Spleen (tissue), 7 donors: Measurements from ENCODE around the gene MARK1.

ENCODE experiments used
- POLR2A ChIP-seq, 3 donors: fragments of 450-650 bp; IDR thresholded peaks; one replicate each; pipeline ENCODE4 v1.5.1; 2017; ENCODE audit warnings: antibody characterized with exemption in 3 of 3, mild to moderate bottlenecking in 1 of 3
- POLR2AphosphoS5 ChIP-seq, 3 donors: sonication (generic); formaldehyde crosslinking; IDR thresholded peaks; one replicate each; pipeline ENCODE4 v1.5.1; 2017; ENCODE audit warnings: antibody characterized with exemption in 3 of 3
- TF ChIP-seq, protein P1 (sequence below), 11 experiments: fragments of 200-600 bp in 7 of 11; fragments of 450-650 bp in 4 of 11; sonication (generic) in 4 of 11; IDR thresholded peaks in 8 of 11; conservative IDR thresholded peaks in 3 of 11; 1 replicate in 7 of 11; 2 replicates in 4 of 11; pipeline versions ENCODE4 v1.4.0 to v1.8.0; 2016 to 2021; ENCODE audit warnings: antibody characterized with exemption in 11 of 11, inconsistent platforms in 4 of 11, mild to moderate bottlenecking in 1 of 11
- donor health status: DM: no; HTN: no; CAD: no; lungs with moderate emphysema.
- donor health status: DM: no; HTN: no; CAD: no.
- donor health status: DM: no; HTN: no; CAD: no.

DNA sequence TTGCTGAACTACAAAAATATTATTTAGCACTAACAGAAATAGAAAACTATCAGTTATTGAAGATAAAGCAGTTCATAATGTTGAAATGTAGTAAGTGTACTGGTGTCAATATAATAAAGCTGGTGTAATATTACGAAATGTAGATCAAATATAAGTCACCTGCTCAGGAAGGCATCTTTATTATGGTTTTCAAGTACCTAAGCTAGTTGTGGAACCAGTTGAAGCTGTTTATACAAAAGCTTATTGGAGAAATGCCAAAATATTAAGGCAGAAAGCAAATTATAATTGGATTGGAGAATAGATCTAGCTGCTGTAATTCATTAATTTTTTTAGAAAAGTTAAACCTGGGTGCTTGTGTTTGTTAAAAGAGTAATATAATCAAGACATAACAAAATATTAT, 6.2 kb upstream of the MARK1 start:
- TF ChIP-seq, protein P1, sequence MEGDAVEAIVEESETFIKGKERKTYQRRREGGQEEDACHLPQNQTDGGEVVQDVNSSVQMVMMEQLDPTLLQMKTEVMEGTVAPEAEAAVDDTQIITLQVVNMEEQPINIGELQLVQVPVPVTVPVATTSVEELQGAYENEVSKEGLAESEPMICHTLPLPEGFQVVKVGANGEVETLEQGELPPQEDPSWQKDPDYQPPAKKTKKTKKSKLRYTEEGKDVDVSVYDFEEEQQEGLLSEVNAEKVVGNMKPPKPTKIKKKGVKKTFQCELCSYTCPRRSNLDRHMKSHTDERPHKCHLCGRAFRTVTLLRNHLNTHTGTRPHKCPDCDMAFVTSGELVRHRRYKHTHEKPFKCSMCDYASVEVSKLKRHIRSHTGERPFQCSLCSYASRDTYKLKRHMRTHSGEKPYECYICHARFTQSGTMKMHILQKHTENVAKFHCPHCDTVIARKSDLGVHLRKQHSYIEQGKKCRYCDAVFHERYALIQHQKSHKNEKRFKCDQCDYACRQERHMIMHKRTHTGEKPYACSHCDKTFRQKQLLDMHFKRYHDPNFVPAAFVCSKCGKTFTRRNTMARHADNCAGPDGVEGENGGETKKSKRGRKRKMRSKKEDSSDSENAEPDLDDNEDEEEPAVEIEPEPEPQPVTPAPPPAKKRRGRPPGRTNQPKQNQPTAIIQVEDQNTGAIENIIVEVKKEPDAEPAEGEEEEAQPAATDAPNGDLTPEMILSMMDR (IDR thresholded peaks at IDR 0.05 in 8 of 11, conservative IDR thresholded peaks at IDR 0.05 in 3 of 11) = no peak
- TF ChIP-seq POLR2A (IDR thresholded peaks at IDR 0.05) (no peak), POLR2AphosphoS5 (IDR thresholded peaks at IDR 0.05) (no peak)
